Keratinocyte (primary cell): ENCODE results near the gene GAP43.

Source experiments
- CTCF ChIP-seq, 3 experiments: IDR thresholded peaks in 1 of 3; conservative IDR thresholded peaks in 1 of 3; optimal IDR thresholded peaks in 1 of 3; 2 replicates in 2 of 3; 3 replicates in 1 of 3; pipeline versions ENCODE3 to v1.5.1; 2011; ENCODE audit warnings: low read length in 3 of 3, mild to moderate bottlenecking in 3 of 3, moderate library complexity in 2 of 3, control low read depth in 1 of 3, inconsistent platforms in 1 of 3; ENCODE audit not compliant: insufficient read depth in 2 of 3; ENCODE audit errors: extremely low read depth in 1 of 3
- EZH2 ChIP-seq: IDR thresholded peaks from one replicate; pipeline ENCODE4 v1.6.1; 2012; ENCODE audit warnings: inconsistent platforms, mild to moderate bottlenecking, low read length, moderate library complexity

- no peak for TF ChIP-seq CTCF (optimal IDR thresholded peaks at IDR 0.05 in 1 of 3, IDR thresholded peaks at IDR 0.05 in 1 of 3, conservative IDR thresholded peaks at IDR 0.05 in 1 of 3; ENCODE audit: extremely low read depth in 1 of 3, insufficient read depth in 2 of 3, low read length in 3 of 3)
- no peak for TF ChIP-seq EZH2
Observed at GRCh38 chr3:115648559-115648958, 25.2 kb downstream of the GAP43 start.
